Measurements from ENCODE around the gene FURIN. TPM values are rescaled to one million over a fixed set of nuclear protein-coding genes. Genes with fewer than 3 reads are reported as not detected.
"Not testable (repeated sequence)": the region's sequence is repeated elsewhere in the genome, so short reads cannot be mapped to it uniquely, and the experiment has no call there.

FURIN gene
- total RNA-seq, 4 donors from 2014 or later = 61.6 to 120 (median 100) TPM

DNA sequence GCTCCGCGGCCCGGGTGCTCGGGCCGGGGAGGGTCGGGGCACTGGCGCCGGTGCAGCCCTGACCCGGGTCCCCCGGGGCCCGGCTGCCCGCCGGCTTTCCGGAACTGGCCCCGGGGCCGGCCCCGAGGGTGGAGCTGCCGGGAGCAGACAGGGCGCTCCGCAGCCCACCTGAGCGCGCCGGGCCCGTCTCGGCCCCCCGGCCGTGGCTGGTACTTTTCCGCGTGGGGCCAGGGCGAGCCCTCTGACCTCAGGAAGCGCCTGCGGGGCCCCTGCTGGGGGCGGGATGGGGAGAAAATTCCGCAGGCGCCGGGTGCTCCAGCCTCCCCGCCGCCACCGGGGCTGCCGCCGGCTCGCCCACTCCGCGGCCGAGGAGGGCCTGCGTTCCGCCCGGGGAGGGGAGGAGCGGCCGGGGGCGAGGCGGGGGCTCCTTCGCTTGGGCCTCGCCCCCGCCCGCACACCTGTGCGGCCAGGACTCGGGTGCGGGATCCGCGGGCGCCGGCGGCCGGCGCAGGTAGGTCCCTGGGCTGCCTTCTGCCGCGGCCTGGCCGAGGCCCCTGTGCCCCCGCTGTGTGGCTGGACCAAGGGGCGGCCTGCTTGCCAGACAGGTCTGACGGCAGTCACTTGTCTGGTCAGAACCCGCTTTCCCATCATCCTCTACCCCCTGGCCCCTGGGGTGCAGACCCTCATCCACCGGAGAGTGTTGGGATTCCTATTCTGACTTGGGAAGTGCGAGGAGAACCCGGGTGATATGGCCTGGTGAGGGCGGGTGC lies 3.5 kb downstream of the FURIN start:
- WGBS = 3% methylated on average over 20 of the region's 77 CpGs
- H3K27ac ChIP-seq = peak overlapping the region; percentile 97
- TF ChIP-seq, protein P1, sequence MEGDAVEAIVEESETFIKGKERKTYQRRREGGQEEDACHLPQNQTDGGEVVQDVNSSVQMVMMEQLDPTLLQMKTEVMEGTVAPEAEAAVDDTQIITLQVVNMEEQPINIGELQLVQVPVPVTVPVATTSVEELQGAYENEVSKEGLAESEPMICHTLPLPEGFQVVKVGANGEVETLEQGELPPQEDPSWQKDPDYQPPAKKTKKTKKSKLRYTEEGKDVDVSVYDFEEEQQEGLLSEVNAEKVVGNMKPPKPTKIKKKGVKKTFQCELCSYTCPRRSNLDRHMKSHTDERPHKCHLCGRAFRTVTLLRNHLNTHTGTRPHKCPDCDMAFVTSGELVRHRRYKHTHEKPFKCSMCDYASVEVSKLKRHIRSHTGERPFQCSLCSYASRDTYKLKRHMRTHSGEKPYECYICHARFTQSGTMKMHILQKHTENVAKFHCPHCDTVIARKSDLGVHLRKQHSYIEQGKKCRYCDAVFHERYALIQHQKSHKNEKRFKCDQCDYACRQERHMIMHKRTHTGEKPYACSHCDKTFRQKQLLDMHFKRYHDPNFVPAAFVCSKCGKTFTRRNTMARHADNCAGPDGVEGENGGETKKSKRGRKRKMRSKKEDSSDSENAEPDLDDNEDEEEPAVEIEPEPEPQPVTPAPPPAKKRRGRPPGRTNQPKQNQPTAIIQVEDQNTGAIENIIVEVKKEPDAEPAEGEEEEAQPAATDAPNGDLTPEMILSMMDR (IDR thresholded peaks at IDR 0.05) = no peak
- TF ChIP-seq POLR2A (IDR thresholded peaks at IDR 0.05) = peak in 1 of 2 donors; percentile 9
- H3K36me3 ChIP-seq = peaks cover 16% of the 10 kb centered on the region
- H3K27me3 ChIP-seq = no peaks in the 10 kb centered on the region
- H3K9me3 ChIP-seq = no peaks in the 10 kb centered on the region
- peaks cover 68% of the 10 kb centered on the region for H3K4me1 ChIP-seq
- DNase-seq (ENCODE audit: low spot score in 2 of 2) = no peak
- H3K4me3 ChIP-seq = peak overlapping the region; percentile 81

DNA sequence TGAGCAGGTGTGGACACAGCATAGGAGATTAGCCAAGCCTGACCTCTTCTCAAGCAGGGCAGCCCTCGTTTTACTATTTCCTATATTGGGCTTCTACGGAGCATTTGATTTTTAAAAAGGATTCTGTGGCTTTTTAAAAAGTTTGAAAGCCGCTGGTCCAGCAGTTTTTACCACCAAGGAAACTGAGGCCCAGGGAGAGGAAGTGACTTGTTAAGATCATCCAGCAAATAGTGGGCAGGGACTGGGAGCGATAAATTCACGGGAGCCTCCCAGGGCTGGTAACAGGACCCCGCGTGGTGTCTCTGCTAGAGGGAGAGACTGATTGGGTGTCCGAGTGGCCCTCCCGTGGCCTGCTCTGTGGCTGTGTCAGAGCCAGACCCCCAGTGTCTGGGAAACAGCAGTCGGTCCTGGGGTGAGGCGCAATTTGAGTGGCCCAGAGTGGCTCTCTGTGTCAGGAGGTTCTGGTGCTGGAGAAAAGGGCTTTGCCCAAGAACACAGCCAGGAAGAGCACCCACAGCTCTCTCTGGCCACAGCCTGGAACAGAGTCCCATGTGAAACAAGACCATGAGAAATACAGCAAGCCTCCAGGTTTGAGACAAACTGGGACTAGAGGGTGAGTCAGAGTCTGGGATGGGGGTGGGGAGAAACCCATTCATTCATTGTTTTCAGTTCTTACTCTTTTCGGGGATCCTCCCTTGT lies 4.2 kb downstream of the FURIN start:
- Histone ChIP-seq H3K9me3 (no peaks in the 10 kb centered on the region), H3K4me1 (peaks cover 60% of the 10 kb centered on the region), H3K36me3 (peaks cover 24% of the 10 kb centered on the region), H3K27me3 (no peaks in the 10 kb centered on the region), H3K4me3 (peak overlapping the region; percentile 81), H3K27ac (peak overlapping the region; percentile 97)
- DNase-seq (ENCODE audit: low spot score in 2 of 2) = no peak
- TF ChIP-seq POLR2AphosphoS5 (IDR thresholded peaks at IDR 0.05) = no peak
- no peak for TF ChIP-seq EP300 (IDR thresholded peaks at IDR 0.05)
- TF ChIP-seq POLR2A (IDR thresholded peaks at IDR 0.05) = no peak
- TF ChIP-seq, protein P1 (IDR thresholded peaks at IDR 0.05) = no peak
- WGBS = 16% methylated on average over 12 of the region's 12 CpGs

DNA sequence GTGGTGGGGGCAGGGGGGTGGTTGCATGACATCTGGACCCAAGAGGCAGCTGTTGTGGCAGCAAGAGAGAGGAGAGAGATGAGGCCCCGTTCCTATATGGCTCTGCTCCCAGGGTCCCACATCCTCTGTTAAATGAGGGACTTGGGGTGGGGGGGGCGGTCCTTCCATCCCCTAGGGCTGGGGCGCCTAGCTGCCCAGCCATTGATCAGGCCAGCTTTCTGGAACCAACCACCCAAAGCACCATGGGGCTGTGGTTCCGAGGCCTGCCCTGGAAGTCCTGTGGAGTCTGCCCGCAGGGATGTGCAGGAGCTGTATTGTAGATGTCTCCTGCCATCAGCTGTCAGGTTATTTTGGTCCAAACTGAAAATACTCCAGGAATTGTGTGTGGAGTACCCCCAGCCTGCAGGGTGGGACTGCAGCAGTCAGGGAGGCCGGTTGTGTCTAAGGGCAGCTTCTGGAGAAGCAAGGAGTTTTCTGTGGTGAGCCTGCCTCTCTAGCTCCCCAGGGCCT lies 5.2 kb downstream of the FURIN start:
- Histone ChIP-seq H3K9me3 (no peaks in the 10 kb centered on the region), H3K27ac (peak overlapping the region; percentile 20), H3K27me3 (no peaks in the 10 kb centered on the region), H3K4me3 (peak overlapping the region; percentile 81), H3K36me3 (peaks cover 33% of the 10 kb centered on the region), H3K4me1 (peaks cover 51% of the 10 kb centered on the region)
- no peak for DNase-seq (ENCODE audit: low spot score in 2 of 2)
- WGBS = 82% methylated on average over 3 of the region's 6 CpGs
- no peak for TF ChIP-seq POLR2A (IDR thresholded peaks at IDR 0.05)
- TF ChIP-seq, protein P1 (IDR thresholded peaks at IDR 0.05) = no peak

DNA sequence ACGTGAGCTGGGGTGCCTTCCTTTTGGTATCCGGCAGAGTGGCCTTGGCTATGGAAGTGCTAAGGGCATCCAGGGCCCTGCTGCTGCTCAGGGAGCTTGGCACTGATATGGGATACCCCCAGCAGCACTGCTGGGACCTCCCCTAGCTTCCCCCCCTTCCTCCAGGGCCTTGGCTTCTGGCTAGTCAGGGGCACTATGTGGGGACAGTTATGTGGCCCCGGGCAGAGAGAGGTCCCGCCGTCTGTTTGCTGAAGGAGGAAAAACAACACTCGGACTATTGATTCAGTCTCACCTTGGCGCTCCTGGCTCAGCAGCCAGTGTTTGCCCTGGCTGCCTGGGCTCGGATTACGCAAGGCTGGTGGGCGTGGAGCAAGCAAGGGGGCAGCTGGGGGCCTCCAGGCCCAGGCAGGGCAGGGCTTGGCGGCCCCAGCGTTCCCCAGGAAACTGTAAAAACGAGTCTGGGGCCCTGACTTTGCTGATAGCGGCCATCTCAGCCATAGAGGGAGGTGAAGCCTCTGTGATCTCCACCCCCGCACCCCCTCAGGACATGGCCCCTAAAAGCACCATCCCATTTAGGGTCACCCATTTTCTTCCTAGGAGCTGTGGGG lies 5.7 kb downstream of the FURIN start:
- Histone ChIP-seq H3K27me3 (no peaks in the 10 kb centered on the region), H3K27ac (no peak overlapping the region), H3K9me3 (no peaks in the 10 kb centered on the region), H3K36me3 (peaks cover 38% of the 10 kb centered on the region), H3K4me1 (peaks cover 46% of the 10 kb centered on the region), H3K4me3 (peak overlapping the region; percentile 81)
- no peak for TF ChIP-seq POLR2A (IDR thresholded peaks at IDR 0.05)
- TF ChIP-seq POLR2AphosphoS5 (IDR thresholded peaks at IDR 0.05) = no peak
- TF ChIP-seq, protein P1 (IDR thresholded peaks at IDR 0.05) = no peak
- peak in 1 of 2 donors; percentile 61 for DNase-seq (ENCODE audit: low spot score in 2 of 2)
- WGBS = 61% methylated on average over 11 of the region's 15 CpGs

DNA sequence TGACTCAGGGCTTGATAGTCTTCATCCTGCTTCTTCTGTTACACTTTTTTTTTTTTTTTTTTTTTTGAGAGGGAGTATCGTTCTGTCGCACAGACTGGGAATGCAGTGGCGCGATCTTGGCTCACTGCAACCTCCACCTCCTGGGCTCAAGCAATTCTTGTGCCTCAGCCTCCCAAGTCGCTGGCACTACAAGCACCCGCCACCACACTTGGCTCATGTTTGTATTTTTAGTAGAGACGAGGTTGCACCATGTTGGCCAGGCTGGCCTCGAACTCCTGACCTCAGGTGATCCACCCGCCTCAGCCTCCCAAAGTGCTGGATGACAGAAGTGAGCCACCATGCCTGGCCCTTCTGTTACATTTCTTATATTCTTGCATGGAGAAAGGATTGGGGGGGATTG lies 6.6 kb downstream of the FURIN start:
- Histone ChIP-seq H3K36me3 (peaks cover 47% of the 10 kb centered on the region), H3K4me1 (peaks cover 37% of the 10 kb centered on the region)
- H3K4me3 ChIP-seq; H3K27me3 ChIP-seq; DNase-seq (ENCODE audit: low spot score in 2 of 2); H3K27ac ChIP-seq; H3K9me3 ChIP-seq: not testable (repeated sequence)
- 88% methylated on average over 9 of the region's 9 CpGs for WGBS
